ENCODE data around the gene H2AZ2.

DNA sequence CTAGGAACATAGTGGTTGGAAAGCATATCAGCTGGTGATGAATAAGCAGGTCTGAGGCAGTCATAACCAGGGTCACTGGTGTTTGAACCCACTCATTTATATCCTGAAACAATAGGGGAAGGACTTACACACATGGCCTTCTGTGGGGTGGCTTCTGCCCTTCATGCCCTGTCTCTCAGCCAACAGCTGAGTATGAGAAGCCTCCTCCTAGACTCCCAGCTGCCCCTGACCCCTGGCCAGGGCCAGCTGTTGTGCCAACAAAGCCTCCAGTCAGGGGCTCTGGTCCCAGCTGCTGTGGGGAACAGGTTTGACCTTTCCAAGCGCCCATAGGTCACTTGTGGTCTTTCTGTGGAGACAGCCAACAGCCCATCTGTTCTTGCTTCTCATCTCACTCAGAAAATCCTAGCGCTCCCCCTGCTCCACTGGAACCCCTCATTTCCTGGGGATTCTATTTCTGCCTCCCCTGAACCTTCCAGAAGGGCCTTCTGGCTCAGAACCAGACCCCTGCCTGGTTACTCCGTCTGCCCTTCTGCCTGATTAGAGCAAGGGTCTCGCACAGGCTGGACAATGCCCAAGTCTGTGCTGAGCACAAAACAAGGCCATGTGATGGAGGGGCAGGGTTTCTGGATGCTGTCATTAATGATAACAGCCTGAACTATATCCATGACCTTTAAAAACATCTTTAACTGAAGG, 47.1 kb upstream of the H2AZ2 start:
- TF ChIP-seq, protein P1, sequence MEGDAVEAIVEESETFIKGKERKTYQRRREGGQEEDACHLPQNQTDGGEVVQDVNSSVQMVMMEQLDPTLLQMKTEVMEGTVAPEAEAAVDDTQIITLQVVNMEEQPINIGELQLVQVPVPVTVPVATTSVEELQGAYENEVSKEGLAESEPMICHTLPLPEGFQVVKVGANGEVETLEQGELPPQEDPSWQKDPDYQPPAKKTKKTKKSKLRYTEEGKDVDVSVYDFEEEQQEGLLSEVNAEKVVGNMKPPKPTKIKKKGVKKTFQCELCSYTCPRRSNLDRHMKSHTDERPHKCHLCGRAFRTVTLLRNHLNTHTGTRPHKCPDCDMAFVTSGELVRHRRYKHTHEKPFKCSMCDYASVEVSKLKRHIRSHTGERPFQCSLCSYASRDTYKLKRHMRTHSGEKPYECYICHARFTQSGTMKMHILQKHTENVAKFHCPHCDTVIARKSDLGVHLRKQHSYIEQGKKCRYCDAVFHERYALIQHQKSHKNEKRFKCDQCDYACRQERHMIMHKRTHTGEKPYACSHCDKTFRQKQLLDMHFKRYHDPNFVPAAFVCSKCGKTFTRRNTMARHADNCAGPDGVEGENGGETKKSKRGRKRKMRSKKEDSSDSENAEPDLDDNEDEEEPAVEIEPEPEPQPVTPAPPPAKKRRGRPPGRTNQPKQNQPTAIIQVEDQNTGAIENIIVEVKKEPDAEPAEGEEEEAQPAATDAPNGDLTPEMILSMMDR (IDR thresholded peaks at IDR 0.05; ENCODE audit: low read depth, low read length), result no peak
- TF ChIP-seq POLR2A (IDR thresholded peaks at IDR 0.05; ENCODE audit: extremely low read depth, insufficient read length) (no peak), MYC (IDR thresholded peaks at IDR 0.05; ENCODE audit: low read depth, low read length) (no peak)
- TF ChIP-seq, protein P2, sequence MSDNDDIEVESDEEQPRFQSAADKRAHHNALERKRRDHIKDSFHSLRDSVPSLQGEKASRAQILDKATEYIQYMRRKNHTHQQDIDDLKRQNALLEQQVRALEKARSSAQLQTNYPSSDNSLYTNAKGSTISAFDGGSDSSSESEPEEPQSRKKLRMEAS (IDR thresholded peaks at IDR 0.05; ENCODE audit: low read depth, low read length), result no peak
